GM18511 (cell line): ENCODE measurements around the gene SEM1.
"Not testable (repeated sequence)": the region's sequence is repeated elsewhere in the genome, so short reads cannot be mapped to it uniquely, and the experiment has no call there.

ENCODE experiments used
- ATAC-seq: cut with Tn5 transposase; IDR thresholded peaks from one replicate; pipeline ENCODE4 v1.9.1; 2021; ENCODE audit warnings: mild to moderate bottlenecking, moderate library complexity; ENCODE audit not compliant: unreplicated experiment

The SEM1 gene

DNA sequence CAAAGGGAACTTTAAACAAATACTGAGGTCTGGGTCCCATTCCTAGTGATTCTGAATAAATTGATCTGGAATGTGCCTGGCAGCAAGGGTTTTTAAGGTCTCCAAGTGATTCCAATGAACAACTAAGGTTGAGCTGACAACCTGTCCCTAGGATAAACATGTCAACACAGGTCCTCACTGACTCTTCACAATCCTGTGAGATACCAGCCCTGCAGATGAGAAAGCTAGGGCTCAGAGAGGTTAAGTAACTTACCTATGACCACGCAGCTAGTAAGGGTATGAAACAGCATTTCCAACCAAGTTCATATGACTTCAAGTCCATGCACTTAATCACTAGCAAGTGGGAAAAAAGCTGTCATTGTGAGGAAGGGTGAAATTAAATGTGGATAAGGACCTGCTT is 44.0 kb downstream of the SEM1 start:
- ATAC-seq: no peak

DNA sequence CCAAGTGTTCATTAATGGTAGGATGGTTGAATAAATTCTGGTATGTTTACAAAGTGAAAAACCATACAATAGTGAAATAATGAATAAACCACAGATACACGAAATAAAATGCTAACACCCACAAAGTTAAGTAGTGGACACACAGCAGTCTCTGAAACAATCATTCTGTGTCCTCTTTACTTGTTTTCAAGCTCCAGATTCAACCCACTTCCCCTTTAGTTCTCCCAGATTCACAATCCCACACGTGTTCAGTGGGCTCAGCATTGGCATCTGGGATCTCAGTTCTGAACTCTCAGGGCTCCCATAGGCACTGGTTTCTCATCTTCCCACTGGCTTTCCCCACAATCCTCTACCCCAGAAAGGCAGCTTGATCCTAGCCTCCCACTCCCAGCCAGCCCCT is 44.9 kb downstream of the SEM1 start:
- no peak for ATAC-seq

DNA sequence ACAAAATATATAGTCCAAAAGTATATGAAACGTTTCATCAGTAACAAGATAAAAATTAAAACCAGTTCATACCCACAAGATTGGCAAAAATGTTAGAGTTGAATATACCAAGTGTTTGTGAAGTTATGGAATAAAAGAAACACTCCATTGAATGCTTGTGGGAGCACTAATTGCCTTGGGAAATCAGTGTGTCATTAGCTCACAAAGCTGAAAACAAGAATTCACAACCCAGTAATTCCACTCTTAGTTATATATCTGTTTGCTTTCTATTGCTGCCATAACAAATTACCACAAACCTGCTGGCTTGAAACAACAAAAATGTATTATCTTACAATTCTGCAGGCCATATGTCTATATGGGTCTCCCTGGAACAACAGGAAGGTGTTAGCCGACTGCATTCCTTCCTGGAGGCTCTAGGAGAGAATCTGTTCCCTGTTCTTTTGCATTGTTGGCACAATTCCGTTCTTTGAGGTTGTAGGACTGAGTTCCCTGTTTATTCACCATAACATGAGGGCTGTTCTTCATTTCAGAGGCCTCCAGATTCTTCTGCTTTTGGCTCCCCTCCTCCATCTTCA is 45.7 kb downstream of the SEM1 start:
- no peak for ATAC-seq

DNA sequence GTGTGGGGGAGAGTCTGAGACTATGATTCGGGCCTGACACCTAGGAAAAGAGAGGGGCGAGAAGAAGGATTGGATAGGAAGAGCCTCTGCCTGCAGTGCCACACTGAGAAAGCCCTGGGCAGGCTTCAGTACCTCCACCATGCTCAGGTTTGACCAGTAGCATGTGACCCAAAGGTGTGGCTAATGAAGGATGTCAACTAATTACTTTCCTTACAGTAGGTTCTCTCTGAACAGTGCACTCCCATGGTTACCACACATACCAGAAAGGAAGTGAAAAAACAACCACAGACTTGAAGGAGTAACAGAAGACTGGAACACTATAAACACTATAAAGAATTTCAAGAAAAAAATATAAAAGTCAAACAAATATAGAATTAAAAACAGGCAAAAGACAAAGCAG is 46.2 kb downstream of the SEM1 start:
- peak; percentile 92 for ATAC-seq

- ATAC-seq: not testable (repeated sequence)
These were observed 47.5 kb downstream of the SEM1 start for GRCh38 chr7:96662151-96662550.

DNA sequence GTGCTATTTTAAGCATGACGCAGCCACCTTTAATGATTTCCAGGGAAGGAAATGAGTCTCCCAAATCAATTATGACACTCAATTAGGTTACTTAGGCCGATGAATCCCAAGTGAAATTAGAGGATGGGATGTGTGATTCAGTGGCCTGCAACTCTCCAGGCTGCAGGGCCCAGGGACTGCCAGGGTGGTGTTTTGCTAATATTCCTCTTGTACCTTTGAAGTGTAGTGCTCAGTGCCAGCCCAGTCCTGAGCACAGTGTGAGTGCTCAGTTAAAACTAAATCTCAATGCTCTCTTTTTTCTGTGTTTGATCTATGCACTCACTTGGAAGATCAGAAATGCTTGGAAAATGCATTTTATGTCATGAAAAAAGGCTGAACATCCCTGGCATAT is 51.6 kb downstream of the SEM1 start:
- no peak for ATAC-seq

DNA sequence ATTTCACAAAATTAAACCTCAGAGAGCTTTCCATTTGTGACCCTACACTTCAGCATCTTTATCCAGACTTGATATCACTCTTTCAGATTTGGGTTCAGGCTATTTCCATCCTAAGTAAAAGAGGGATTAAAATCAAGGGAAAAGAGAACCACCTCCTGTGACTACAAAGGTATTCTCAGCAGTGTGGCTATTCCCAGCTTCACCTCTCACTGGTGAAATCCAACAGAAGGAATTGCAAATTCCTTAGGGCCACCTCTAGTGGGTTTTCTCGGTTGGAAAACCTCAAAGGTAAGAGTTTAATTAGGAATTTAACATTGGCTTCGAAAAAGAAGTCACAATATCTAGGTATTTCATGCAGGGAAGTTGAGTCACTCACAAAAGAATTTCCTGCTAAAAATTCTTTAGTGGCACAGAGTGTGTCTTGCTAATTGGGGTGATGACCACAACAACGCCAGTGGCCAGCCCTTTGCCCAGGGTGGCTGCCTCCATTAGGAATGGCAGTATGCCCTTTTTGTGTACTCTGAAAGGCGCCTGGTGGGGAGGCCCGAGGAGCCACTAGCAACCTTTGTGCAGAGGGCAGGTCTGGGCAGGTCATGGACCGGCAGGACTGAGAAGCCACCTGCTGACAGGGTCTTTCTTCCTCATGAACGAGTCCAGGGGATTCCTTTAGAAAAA is 52.2 kb downstream of the SEM1 start:
- no peak for ATAC-seq

DNA sequence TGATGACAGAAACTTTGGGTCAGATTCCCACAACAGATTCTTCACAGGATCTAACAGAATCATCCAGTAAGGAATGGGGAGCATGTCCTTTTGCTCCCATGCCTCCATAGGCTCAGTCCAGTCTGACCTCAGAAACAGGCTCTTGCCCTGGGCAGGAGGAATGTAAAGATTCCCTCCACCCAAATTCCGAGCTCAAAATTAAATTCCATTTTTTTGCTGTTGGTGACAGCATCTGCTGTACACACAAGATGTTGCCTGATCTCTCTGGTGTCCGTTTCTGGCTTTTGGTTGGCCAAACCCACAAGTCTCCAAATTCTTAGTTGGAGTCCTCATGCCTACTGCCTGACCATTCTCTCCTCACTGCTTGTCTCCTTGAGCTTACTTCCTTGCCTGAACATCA is 53.7 kb downstream of the SEM1 start:
- ATAC-seq: no peak

DNA sequence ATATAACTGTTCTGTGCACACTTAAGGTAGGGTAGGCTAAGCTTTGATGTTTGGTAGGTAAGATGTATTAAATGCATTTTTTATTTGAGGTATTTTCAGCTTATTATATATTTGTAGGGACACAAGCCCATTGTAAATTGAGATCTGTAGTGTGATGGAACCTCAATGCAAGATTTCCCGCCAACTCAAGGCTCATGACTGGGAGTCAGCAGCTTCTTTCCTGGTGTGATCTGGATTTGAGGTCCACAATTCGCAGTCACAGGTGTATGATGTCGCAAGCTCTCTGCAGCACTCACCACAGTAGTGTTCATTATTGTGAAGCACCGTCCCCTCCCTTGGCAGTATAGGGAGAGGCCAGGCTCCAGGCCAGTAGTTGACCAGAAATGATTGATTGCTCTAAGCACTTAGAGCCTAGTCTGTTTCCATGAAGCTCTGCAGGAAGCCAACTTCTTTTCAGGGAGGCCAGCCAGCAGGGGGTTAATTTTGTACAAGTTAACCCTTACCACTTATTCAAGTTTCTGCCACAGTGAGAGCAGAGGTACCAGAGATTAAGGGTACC is 54.9 kb downstream of the SEM1 start:
- no peak for ATAC-seq

DNA sequence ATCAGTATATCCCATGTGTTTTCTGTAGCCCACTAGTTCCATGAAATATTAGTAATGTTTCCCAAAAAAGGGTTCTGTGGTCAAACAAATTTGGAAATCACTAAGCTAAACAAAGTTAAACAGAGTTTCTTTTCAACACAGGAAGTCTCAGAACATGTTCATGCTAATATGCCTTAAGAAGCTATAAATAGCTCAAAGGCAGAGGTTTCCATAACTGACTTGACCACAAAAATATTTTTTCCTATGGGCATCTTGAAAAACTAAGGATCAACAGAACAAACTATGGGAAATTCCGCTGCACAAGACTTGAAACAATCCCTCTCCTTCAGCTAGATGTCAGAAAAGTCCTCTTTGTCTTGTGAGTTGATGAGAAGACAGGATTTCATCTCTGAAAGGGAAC is 59.7 kb downstream of the SEM1 start:
- no peak for ATAC-seq

- ATAC-seq: no peak
These were observed 60.9 kb downstream of the SEM1 start for GRCh38 chr7:96648784-96649183.

DNA sequence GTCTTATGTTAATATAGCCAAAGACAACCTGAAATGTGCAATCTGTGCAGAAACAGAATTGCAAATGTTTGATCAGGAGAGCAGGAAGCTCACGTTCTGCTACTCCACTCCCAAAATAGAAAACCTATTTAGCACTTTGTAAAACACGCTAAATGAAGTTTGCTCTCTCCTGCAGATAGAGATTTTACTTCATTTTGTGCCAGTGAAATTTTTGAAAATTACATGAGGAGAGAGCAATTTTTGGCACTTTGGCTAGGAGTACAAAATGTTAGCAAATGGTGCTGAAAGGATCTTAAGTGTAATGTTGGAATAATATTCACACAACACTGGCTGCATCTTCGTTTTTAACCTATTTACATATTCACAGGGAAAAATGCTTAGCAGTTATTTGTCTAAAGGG is 61.9 kb downstream of the SEM1 start:
- no peak for ATAC-seq

DNA sequence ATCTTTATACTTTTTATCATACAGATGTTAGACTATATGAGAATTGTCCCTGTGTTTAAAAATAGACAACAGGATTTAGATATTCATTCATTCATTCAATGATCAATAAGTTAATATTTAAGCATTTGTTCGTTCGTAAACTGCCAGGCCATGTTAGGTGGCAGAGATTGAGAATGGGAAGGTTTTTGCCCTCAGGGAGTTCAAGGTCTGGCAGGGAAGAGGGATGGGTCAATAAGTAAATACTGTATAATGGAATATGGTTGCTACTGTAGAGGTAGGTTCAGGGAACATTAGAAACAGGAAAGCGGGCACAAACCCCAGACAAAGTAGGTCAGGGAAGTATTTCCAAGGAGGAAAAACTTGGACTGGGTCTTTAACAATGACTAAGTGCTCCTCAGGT is 64.6 kb downstream of the SEM1 start:
- no peak for ATAC-seq

DNA sequence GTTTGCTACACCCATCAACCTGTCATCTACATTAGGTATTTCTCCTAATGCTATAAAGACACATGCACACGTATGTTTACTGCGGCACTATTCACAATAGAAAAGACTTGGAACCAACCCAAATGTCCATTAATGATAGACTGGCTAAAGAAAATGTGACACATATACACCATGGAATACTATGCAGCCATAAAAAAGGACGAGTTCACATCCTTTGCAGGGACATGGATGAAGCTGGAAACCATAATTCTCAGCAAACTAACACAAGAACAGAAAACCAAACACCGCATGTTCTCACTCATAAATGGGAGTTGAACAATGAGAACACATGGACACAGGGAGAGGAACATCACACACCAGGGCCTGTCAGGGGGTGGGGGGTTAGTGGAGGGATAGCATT is 66.2 kb downstream of the SEM1 start:
- not testable (repeated sequence) for ATAC-seq

- ATAC-seq: no peak
These were observed 69.6 kb downstream of the SEM1 start for GRCh38 chr7:96640054-96640453.
